IPS DF 4.7 (cell line): ENCODE measurements around the gene FCMR.

Source experiments
- DNase-seq: peaks from one replicate; pipeline ENCODE4 v3.0.0-alpha.2; 2013; ENCODE audit warnings: low spot score; ENCODE audit errors: extremely low read depth

FCMR gene

DNA sequence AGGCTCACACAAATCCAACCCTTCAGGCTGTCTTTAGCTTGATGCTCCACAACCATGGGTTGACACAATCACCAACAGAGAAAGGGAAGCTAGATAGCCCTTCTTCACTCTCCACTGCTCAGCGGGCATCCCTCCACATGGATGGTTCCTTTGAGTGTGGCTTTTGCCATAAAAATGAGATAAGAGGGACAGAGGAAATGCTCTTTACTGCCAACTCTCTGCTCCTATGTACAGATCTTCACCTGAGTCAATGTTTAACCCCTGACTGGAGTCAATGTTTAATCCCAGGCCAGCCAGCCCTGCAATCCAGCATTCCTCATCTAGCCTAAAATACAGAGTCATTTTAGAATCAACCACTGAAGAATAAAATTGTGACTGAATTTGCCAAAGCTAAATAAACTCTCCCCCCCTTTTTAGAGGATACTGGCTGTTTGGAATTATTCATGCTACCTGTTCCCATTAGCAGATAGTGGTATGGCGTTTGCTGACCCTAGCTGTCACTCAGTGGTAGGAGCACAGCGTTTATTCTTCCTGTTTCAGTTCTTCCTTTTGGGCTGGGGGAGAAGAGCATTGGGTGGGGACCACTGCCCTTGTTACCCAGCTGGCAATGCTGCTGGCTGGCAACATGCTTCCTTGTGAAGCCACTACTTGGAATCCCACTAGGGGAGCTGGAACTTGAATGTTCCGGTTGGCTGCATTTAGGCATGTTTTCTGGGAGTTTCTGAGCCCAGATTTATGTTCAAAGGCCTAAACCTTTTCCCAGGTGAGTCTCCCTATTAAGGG, 29.8 kb upstream of the FCMR start:
- no peak for DNase-seq

DNA sequence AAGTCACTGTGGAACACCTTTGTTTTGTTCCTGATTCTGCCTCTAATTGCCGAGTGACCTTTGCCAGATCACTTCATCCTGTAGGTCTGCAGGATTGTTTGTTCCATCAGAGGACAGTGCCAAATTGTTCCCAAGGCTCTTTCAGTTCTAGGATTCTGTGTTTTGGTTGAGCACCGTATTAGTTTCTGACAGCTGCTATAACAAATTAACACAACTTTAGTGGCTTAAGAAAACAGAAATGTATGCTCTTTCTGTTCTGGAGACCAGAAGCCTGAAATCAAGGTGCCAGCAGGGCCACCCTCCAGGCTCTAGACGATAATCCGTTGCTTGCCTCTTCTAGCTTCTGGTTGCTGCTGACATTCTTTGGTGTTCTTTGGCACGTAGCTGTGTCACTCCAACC, 27.9 kb upstream of the FCMR start:
- no peak for DNase-seq

DNA sequence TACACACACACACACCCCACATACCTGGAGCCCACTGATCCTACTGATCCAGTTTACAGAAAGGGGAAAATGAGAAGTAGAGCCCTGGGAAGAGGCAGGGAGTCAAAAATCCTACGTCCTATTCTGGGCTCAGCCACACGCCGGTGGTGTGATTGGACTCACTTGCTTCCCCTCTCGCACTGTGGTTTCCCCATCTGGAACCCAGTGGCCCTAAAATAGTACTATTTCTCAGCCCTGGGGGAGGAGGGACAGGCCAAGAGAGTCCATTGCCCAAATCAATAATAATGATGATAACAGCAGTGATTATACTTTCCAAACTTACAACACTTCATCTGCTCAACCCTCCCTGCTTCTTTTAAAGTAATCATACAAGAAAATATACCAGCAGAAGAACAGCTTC, 27.5 kb upstream of the FCMR start:
- DNase-seq: no peak

DNA sequence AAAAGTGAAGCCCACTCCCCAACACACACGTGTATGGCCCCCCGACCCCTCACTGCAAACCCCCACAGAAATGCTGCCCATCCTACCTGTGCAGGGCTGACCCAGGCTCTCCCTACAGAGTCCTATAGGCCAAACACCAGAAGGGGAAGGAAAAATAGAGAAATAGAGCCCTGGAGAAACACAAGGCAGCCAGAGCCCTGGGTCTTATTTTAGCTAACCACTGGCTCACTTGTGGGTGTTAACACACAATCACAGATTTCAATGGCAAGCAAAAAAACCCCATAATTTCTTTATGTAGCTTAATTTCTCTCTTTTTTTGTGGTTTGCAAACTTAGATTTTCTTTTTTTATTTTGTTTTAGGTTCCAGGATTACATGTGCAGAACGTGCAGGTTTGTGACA, 25.5 kb upstream of the FCMR start:
- DNase-seq: no peak

DNA sequence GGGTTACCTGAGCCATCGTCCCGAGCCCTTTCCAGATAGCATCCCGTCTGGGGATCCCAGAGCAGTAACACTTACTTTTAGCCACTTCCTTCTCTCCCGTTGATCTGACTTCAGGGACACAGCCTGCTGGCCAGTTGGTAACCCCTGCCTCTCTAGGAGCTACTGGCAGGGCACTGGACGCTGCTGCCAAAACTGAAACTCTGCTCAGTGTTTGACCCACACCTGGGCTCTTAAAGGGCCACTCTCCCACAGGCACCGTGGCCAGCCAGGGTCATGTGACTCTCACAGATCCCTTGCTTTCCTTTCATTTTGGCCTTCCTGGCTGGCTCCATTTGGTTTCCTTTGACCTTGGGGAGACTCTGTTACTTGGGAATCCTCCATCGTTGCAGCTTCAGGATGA, 24.5 kb upstream of the FCMR start, which contains the start of gene PIGR:
TSS of gene PIGR (minus strand) at position 206 of the 400 bp plus-strand sequence. CDS start 5,935 bp downstream, outside the sequence.
- no peak for DNase-seq

DNA sequence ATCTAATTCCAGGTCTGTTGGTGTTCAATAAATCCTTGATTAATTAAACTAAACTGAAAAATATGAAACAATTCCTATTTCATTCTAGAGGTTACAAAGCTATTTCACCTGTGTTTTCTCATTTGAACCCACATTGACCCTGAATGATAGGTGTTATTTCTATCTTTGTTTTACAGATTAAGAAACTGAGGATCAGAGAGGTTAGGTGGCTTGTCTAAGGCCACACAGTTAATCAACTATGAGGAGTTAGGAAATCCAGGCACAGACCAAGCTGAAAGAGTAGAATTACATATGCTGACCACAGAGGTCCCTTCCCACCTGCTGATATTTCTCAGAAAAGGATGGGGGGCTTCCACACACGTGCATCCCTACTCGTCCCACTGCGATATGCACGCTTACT, 24.0 kb upstream of the FCMR start:
- no peak for DNase-seq

DNA sequence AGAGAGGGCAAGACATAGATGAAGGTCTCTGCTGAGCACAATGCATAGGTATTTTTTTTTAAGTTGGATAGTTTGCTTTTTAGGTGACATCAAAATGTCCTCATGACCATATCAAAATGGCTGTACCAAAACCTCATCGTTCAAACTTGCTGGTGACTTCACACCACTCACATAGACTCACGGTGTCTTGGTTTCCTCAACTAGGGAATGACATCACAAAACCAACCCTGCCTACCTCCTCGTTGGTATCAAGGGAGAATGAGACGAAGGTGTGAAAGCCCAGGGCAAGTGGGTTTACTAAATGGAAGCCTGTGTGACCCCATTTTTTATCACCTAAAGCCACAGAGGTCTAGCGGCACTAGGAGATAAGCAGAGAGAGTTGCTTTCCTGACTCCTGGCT, 23.0 kb upstream of the FCMR start:
- DNase-seq: no peak

DNA sequence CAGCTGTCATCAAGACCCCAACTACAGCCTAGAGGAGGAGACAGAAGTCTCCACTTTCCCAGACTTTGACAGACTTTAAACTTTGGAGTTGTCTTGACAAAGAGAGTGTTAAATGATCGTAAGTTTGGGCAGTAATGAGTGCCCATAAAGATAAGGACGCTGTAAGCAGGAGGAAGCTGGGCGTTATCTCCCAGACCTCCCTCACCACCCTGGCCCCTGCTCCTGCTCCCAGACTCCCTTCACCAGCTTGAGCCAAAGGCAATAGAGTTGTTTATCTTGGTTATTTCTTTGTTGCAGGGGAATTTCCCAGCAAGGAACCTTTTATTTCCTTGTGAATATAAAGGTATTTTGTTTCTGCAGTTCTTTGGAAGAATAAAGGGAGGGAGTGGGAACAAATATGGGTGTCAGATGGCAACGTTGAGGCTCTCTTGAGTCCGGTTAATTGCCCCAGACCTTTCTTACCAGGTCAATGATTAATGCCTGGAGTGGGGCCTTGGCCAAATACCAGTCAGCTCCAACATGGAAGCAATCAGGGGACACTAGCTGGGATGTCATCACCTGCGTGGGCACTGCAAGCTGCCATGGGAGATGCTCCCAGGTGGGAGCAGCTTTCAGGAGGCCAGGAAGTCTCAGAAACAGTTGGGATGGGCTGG, 20.2 kb upstream of the FCMR start:
- no peak for DNase-seq

DNA sequence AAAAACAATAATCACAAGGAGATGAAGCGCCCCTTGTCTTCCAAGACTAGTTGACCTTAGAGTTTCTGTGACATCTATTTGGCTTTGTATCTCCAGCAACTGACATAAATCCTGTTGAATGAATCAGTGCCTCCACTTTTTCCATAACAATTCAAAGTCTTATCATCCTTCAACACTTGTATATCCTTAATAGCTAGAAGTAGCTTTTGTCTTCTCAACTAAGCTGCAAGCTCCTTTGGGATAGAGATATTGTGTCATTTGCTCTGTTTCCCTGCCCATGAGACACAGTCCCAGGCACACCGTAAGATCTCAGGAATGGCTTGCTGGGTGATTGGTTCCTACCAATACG, 18.8 kb upstream of the FCMR start:
- DNase-seq: no peak

DNA sequence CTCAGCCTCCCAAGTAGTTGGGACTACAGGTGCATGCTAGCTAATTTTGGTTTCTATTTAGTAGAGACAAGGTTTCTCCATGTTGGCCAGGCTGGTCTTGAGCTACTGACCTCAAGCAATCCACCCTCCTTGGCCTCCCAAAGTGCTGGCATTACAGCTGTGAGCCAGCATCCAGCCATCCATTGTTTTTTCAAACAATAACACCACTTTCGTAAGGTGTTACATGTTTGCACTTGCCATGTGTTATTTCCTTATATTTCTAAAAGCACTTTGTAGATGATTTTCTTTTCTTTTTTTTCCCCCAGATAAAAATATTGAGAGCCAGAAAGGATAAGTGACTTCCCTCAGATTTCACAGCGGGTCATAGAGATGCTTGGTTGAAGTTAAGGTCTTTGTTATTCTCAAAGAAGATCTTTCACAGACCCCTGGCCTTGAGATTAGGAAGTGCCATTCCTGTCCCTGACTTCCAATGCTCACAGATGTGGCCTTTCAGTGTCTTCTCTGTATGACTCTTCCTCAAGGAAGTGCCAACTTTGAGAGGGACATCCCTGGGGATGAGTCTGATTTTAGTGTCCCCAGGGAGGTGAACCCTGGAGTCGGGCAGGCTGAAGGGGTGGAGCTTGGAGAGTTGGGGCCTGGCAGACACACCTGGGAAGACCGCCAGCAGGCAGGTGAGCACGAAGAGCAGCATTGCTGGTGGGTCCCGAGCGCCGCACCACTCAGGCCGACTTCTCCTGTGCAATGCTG, 18.3 kb upstream of the FCMR start:
- DNase-seq: no peak

DNA sequence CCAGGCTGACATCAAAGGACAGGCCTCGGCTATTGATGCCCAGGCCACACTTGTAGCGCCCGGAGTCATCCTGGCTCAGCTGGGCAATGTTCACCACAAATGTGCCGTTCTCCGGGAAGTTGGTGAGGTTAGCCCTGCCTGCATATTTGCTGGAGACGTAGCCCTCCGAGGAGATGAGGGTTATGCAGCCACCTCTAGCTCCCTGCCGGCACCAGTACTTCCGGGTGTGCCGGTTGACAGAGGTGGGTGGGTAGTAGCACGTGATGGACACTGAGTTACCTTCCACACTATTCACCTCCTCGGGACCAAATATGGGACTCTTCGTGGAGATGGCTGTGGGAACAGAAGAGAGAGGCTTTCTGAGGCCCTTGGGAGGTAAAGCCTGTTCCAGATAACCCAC, 17.4 kb upstream of the FCMR start:
- no peak for DNase-seq

DNA sequence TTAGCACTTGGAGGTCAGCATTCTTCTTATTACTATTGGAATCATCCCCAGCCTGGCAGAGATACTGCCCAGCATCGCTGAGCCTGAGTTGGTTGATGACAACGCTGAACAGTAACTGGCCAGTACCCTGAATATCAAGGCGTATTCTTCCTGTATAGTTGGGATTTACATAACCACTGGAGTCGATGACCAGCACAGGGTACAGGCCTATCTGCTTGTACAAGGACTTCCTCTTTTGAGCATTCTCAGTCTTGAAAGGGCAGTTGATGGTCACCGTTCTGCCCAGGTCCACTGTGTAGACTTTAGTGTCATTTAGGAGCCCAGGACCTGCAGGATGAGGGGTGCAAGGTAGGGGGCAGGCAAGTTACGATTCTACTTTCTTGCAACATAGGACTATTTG, 15.7 kb upstream of the FCMR start:
- no peak for DNase-seq

DNA sequence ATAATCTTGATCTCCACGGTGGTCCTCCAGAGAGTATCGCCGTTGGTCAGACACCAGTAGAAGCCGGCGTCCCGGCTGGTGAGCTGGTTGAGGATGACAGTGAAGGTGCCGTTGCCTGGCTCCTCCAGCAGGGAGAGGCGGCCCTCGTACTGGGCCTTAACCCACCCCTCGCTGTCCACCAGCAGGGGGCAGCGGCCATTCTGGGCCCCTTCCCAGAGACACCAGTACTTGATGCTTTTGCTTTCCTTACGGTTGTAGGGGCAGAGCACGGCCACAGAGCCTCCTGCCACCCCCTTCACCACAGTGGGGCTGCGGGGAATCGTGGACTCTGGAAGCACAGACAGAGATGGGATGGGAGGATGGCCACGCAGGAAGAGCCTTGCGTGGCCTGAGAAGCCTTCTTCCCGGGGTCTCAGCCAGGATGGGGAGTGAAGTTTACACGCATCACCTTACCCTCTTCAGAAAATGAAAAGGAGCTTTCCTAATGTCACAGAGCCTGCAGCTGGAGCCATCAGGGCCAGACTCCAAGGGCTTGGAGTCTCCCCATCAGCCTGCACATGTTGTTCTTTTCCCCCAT, 13.8 kb upstream of the FCMR start:
- DNase-seq: no peak

DNA sequence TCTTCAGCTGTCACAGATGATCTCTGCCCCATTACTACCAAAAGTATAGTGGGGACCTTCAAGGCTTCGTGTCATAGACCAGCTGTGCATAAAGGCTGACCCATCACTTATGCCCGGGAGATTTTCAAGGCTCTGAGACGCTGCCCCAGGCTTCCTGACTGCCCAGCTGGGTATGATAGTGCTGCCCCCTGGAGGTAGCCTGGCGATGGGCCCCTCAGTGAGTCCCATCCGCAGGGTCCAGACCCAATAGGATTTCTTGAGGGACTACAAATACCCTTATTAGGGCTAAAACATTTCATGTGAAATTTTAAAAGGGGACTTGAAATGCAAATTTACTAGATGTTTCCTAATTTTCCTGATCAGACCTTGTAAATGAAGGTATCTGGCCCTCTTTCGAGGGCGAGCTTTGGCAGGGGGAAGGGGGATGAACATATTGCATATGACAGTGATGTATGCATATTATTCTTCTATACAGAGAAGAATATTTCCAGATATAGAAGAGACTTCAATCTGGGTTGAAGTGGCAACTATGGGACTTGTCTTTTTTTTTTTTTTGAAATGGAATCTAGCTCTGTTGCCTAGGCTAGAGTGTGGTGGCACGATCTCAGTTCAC, 11.7 kb upstream of the FCMR start:
- no peak for DNase-seq

DNA sequence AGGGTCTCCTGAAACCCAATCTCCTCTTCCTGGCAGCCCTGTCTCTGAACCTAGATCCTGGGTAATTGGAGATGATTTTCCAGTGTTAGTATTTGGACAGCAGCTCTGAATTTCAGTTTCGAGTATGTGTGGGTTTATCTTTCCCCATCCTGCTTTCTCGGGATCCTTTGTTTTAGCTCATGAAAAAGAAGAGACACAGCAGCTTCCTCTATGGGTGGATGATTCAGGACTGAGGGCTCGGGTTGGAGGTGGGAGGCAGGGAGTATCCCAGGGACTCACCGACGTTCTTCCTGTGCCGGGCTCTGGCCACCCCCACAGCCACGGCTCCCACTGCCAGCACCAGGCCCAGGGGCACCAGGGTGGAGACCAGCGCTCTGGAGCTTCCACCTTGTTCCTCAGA, 10.4 kb upstream of the FCMR start:
- no peak for DNase-seq

DNA sequence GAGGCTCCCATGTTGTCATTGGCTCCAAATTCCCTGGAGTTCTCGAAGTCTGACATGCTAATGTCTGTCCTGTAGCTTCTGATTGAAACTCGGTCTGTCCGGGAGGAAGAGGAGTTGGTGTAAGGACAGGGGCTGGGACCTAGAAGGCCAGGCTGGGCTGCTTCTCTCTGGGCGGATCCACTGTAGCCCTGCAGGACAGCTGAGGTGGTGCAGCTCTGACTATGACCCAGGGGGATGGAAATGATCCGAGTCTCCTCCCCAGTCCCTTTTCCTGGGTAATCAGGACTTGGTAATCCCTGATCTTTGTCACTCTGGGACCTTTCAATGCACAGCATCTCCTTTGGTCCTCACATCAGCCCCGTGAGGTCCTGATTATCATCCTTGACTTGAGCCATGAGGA, 10.0 kb upstream of the FCMR start:
- no peak for DNase-seq

DNA sequence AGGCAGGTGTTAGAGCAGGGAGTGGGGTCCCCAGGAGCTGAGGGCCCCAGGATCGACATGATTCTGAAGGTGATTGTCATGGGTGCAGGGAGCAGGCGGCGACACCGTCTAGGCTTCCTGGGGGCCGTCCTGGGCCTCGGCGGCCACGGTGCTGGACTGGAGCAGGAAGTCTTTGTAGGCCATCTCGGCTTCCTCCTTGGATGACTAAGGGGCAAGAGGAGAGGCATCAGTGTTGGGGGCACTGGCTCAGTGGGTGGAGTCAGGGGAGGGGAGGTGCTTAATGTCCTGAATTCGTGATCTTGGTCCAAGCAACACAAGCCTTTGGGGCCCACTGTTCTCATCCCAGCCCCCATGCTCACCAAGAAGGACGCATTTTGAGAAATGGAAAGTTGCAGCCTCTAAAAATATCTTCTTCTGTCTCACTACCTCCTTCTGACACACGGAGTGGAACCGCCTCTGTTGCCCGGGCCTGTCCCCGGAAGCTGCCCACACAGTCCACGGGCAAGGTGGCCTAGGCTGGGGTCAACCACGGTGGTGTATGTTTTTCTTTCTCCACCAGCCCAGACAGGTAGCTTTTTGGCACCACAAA, 8.6 kb upstream of the FCMR start:
- no peak for DNase-seq

DNA sequence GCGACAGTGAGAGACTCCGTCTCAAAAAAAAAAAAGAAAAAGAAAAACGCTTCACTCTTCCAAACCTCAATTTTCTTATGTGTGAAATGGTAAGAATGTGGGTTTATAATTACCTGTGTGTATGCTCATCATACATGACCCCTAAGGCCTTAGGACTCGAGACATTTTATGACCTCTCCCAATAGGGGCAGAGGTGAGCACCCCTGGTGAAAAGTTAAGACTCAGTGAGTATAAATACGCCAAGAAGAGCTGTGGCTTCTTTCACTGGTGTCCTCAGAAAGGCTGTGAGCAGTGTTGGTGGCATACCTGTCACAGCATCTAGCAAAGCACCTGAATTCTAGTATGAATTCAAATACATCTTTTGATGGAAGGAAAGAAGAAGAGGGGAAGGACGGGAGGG, 7.8 kb upstream of the FCMR start:
- no peak for DNase-seq

DNA sequence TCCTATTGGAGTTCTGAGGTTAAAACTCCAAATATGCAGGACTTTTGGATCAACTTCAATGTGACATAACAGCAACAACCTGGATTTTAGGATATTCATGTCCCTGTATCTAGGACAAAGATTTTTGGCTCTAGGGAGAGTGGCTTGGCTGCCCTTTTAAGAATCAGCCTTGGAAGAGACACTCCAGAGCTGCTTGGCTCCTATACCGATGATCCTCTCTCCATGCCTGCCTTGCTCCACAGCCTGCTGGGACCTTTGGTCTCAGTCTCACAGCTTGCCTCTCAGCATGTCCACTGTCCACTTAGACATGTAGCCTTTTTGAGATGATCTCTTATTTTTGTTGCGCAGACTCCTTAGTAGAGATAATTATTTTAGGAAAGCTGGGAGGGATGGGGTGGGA, 4.5 kb upstream of the FCMR start:
- no peak for DNase-seq

DNA sequence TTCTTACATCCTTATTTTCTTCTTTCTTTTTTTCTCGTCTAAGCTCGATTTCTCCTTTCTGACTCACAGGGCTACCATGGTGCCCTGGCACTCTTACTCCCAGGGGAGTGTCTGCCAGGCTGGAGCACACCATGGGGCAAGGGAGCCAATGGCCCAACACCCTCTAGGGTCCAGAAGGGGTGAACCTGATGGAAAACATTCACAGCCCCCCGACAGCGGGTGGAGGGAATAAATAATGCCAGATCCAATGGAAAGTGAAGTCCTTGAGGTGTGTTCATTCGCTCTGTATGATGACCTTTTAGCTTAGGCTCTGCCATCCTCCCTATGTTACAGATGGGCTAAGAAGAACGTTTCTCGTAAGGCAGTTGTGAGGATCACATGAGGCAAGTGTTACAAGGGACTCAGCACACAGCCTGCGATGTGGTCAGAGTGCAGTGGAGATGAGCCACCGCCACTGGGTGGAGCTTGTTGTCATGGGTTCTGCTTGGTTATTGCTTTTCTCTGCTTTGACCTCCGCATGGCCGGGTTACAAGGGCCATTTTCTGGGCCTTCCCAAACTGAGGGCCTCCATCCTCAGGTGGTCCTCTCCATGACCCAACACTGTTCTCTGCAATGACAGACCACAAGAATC, 3.5 kb upstream of the FCMR start:
- no peak for DNase-seq

DNA sequence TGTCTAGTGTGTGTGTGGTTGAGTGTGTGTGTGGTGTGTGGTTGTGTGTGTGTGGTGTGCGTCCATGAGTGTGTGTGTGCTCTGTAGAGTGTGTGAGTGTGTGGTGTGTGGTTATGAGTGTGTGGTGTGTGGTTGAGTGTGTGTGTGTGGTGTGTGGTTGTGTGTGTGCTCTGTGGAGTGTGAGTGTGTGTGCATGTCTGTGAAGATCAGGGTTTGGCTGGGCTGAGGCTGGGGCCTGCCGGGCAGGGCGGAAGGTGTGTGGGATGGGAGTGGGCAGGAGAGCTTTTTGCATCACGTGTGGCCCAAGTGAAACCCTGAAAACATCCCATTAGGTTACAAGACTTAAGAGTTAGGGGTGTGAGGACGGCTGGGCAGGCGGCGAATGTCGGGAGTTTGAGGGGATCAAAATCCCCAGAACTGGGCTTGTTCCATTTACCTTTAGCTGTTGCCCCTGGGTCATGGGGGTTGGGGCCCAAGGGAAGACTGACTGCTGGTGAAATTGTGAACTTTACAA, 2.9 kb upstream of the FCMR start:
- DNase-seq: no peak
